ENCODE measurements around the gene CAPN11.
"Not testable (repeated sequence)": the region's sequence is repeated elsewhere in the genome, so short reads cannot be mapped to it uniquely, and the experiment has no call there.

Gene CAPN11

DNA sequence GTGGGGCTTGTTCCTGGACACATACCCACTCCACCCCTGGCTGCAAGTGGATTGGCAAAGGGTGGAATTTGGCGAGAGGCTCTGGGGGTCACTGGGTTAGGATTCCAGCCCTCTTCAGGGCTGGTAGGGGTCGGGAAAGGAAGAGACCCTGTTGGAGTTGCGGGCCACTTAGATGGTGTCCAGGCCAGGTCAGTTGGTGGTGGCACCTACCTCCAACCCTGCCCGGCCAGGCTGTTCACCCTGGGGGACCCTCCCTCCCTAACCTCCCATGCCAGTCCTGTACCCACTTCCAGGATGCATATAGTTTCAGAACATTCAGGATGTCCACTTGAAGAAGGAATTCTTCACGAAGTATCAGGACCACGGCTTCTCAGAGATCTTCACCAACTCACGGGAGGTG is 21.0 kb downstream of the CAPN11 start:
- no peak for DNase-seq (ENCODE audit: extremely low read depth in 1 of 2, low read depth in 1 of 2)

DNA sequence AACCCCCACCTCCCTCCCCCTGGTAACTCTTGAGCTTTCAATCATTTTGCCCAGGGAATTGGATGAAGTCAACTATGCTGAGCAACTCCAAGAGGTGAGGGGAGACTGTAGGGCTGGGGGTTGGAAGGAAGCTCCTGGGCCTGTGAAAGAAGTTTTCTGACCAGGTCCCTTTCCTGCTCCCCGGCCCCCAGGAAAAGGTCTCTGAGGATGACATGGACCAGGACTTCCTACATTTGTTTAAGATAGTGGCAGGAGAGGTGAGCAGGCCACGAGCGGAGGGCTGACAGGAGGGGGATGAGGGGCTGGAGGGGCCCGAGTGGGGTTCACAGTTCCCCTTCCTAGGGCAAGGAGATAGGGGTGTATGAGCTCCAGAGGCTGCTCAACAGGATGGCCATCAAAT is 21.8 kb downstream of the CAPN11 start:
- no peak for DNase-seq (ENCODE audit: extremely low read depth in 1 of 2, low read depth in 1 of 2)

GRCh38 chr6:44180886-44181285 is 22.3 kb downstream of the CAPN11 start:
- DNase-seq (ENCODE audit: extremely low read depth in 1 of 2, low read depth in 1 of 2): no peak

DNA sequence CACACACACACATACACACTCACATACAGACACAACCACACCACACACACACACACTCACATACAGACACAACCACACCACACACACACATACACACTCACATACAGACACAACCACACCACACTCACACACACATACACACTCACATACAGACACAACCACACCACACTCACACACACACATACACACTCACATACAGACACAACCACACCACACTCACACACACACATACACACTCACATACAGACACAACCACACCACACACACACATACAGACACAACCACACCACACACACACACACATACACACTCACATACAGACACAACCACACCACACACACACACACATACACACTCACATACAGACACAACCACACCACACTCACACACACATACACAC is 23.2 kb downstream of the CAPN11 start:
- not testable (repeated sequence) for DNase-seq (ENCODE audit: extremely low read depth in 1 of 2, low read depth in 1 of 2)

DNA sequence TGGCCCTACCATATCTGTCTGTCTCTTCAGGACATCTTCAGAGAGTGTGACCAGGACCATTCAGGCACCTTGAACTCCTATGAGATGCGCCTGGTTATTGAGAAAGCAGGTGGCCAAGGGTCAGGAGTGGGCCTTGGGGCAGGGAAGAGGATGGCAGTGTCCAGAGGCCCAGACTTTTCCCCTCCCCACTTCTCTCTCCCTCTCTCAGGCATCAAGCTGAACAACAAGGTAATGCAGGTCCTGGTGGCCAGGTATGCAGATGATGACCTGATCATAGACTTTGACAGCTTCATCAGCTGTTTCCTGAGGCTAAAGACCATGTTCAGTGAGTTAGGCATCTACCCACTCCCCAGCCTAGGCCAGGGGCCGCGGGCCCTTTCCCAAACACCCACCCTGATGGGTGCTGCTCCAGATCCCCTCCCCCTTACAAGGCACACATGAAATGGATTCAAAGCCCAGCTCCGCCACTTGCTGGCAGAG is 24.3 kb downstream of the CAPN11 start:
- DNase-seq (ENCODE audit: extremely low read depth in 1 of 2, low read depth in 1 of 2): no peak

GRCh38 chr6:44183783-44184182 is 25.2 kb downstream of the CAPN11 start:
- DNase-seq (ENCODE audit: extremely low read depth in 1 of 2, low read depth in 1 of 2): no peak

- DNase-seq (ENCODE audit: extremely low read depth in 1 of 2, low read depth in 1 of 2): not testable (repeated sequence)
These were observed 26.7 kb downstream of the CAPN11 start for GRCh38 chr6:44185356-44185755.

GRCh38 chr6:44185953-44186634 is 27.5 kb downstream of the CAPN11 start:
- no peak for DNase-seq (ENCODE audit: extremely low read depth in 1 of 2, low read depth in 1 of 2)

DNA sequence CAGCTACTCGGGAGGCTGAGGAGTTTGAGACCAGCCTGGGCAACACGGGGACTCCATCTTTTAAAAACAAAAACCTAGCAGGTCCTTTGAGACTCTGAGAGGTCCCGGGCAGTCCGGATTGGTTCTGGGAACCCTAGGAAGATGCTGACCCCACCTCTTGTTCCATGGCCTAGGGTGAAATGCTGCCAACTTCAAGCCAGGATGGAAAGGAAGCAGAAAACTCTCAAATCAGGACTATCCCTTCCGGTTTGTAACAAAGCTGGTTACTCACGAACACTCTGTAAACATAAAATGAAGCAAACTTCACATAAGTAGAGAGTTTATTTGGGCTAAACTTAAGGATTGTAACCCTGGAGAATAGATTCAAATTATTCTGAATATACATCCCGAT is 28.0 kb downstream of the CAPN11 start:
- DNase-seq (ENCODE audit: extremely low read depth in 1 of 2, low read depth in 1 of 2): no peak

DNA sequence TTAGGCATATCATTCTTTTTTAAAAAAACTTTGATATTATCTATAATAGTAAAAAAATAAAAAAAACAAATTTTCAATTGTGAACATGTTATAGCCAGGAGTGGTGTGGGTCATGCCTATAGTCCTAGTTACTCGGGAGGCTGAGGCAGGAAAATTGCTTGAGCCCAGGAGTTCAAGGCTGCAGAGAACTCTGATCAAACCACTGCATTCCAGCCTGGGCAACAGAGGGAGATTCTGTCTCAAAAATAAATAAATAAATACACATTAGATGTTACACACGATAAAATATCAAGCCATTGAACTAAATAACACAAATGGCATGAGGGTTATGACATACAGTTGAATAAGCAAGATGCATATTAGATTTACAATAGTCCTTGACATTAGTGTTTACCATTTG is 30.2 kb downstream of the CAPN11 start:
- DNase-seq (ENCODE audit: extremely low read depth in 1 of 2, low read depth in 1 of 2): no peak

- no peak for DNase-seq (ENCODE audit: extremely low read depth in 1 of 2, low read depth in 1 of 2)
These were observed 30.6 kb downstream of the CAPN11 start for GRCh38 chr6:44189257-44189656.

GRCh38 chr6:44190715-44191114 is 32.1 kb downstream of the CAPN11 start:
- no peak for DNase-seq (ENCODE audit: extremely low read depth in 1 of 2, low read depth in 1 of 2)

- DNase-seq (ENCODE audit: extremely low read depth in 1 of 2, low read depth in 1 of 2): no peak
These were observed 33.9 kb downstream of the CAPN11 start for GRCh38 chr6:44192428-44193041.

GRCh38 chr6:44193307-44193910 is 34.8 kb downstream of the CAPN11 start:
- no peak for DNase-seq (ENCODE audit: extremely low read depth in 1 of 2, low read depth in 1 of 2)

DNA sequence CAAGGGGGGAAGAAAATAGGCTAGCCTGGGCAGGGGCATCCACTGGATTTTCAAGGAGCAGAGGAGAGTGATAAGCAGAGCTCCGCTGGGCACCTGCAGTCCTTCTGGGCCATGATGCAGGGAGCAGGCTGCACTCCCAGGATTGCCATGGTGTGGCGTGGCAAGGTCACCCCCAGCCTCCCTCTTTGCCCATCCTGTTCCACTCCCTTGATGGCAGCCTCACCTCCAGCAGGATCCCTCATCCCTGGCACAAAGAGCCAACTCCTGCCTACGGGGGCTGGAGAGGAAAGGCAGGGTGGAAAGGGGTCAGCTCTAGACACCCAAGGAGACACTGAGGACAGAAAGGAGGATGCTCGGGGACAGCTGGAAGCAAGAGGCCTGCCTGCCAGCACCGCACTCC is 35.7 kb downstream of the CAPN11 start:
- no peak for DNase-seq (ENCODE audit: extremely low read depth in 1 of 2, low read depth in 1 of 2)

DNA sequence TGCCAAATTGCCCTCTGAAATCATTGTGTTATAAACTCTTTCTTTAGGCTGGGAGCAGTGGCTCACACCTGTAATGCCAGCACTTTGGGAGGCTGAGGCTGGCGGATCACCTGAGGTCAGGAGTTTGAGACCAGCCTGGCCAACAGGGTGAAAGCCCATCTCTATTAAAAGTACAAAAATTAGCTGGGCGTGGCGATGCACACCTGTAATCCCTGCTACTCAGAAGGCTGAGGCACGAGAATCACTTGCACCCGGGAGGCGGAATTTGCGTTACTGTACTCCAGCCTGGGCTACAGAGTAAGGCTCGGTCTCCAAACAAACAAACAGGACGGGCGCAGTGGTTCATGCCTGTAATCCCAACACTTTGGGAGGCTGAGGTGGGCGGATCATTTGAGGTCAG is 37.7 kb downstream of the CAPN11 start:
- not testable (repeated sequence) for DNase-seq (ENCODE audit: extremely low read depth in 1 of 2, low read depth in 1 of 2)

DNA sequence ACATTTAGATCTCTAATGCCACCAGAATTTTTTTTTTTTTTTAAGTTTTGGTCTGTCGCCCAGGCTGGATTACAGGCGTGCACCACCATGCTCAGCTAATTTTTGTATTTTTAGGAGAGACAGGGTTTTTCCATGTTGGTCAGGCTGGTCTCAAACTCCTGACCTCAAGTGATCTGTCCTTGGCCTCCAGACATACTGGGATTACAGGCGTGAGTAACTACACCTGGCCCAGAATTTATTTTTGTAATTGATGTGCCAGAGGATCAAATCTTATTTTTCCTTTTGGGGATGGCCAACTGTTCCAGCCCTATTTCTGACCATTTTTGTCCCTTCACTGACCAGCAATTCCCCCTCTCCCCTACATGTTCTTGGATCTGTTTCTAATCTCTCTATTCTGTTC is 40.1 kb downstream of the CAPN11 start:
- DNase-seq (ENCODE audit: extremely low read depth in 1 of 2, low read depth in 1 of 2): no peak

GRCh38 chr6:44199883-44200282 is 41.3 kb downstream of the CAPN11 start:
- no peak for DNase-seq (ENCODE audit: extremely low read depth in 1 of 2, low read depth in 1 of 2)

- no peak for DNase-seq (ENCODE audit: extremely low read depth in 1 of 2, low read depth in 1 of 2)
These were observed 42.6 kb downstream of the CAPN11 start for GRCh38 chr6:44201200-44201599.

DNA sequence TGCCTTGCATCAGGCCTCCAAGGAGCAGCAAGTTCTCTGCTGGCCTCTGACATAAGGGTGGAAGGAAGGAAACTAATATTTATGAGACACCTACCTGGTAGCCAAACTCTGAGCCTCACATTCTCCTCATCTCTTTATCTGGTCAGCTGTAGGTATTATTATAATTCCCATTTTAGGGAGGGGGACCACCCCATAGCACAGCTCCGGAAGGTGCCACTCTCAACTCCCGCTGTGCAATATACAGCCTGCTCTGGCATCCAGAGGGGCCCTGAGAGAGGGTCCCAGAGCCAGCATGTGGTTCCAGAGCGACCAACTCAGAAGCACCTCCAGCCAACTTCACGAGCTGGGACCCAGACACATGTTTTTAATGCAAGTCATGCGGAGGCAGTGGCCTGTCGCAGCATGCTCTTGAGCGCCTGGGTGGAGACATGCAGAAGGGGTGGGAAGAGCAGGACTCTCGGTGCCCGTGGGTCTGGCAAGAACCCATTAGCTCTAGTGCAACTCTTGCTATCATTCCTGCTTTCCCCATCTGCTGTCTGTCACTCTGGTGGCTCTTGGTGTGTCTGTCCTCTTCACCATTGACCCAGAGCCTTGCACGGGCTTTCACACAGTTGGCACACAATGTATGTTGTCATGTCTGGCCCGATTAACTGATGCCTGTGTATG is 43.2 kb downstream of the CAPN11 start:
- no peak for DNase-seq (ENCODE audit: extremely low read depth in 1 of 2, low read depth in 1 of 2)

GRCh38 chr6:44202332-44202971 is 43.8 kb downstream of the CAPN11 start:
- no peak for DNase-seq (ENCODE audit: extremely low read depth in 1 of 2, low read depth in 1 of 2)
